ENCODE results near the gene PLEKHM3. TPM values are rescaled to one million over a fixed set of nuclear protein-coding genes. Genes with fewer than 3 reads are reported as not detected.

Gene PLEKHM3
- total RNA-seq, 1 donor from 2014 or later = 10.4 TPM

DNA sequence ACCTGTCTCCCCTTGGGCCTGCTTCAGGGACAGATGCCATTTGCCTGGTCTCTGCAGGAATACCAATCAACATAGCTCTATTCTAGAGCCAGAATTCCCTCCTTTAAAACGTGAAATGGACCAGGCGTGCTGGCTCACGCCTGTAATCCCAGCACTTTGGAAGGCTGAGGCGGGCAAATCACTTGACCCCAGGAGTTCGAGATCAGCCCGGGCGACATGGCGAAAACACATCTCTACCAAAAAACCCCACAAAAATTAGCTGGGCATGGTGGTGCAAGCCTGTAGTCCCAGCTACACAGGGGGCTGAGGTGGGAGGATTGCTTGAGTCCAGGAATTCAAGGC is 127.0 kb downstream of the PLEKHM3 start:
- DNase-seq (ENCODE audit: low spot score) = no peak
- TF ChIP-seq, protein P1, sequence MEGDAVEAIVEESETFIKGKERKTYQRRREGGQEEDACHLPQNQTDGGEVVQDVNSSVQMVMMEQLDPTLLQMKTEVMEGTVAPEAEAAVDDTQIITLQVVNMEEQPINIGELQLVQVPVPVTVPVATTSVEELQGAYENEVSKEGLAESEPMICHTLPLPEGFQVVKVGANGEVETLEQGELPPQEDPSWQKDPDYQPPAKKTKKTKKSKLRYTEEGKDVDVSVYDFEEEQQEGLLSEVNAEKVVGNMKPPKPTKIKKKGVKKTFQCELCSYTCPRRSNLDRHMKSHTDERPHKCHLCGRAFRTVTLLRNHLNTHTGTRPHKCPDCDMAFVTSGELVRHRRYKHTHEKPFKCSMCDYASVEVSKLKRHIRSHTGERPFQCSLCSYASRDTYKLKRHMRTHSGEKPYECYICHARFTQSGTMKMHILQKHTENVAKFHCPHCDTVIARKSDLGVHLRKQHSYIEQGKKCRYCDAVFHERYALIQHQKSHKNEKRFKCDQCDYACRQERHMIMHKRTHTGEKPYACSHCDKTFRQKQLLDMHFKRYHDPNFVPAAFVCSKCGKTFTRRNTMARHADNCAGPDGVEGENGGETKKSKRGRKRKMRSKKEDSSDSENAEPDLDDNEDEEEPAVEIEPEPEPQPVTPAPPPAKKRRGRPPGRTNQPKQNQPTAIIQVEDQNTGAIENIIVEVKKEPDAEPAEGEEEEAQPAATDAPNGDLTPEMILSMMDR (IDR thresholded peaks at IDR 0.05; ENCODE audit: unreplicated experiment) = no peak
- no peaks in the 10 kb centered on the region for H3K36me3 Mint-ChIP-seq (ENCODE audit: low read depth, unreplicated experiment)
- peaks cover 2% of the 10 kb centered on the region for H3K27me3 Mint-ChIP-seq (ENCODE audit: unreplicated experiment)
- H3K9me3 Mint-ChIP-seq (ENCODE audit: unreplicated experiment) = no peaks in the 10 kb centered on the region
- no peaks in the 10 kb centered on the region for H3K4me1 Mint-ChIP-seq (ENCODE audit: unreplicated experiment)
- H3K27ac Mint-ChIP-seq (ENCODE audit: unreplicated experiment) = no peak overlapping the region
- no peak overlapping the region for H3K4me3 Mint-ChIP-seq (ENCODE audit: unreplicated experiment)

DNA sequence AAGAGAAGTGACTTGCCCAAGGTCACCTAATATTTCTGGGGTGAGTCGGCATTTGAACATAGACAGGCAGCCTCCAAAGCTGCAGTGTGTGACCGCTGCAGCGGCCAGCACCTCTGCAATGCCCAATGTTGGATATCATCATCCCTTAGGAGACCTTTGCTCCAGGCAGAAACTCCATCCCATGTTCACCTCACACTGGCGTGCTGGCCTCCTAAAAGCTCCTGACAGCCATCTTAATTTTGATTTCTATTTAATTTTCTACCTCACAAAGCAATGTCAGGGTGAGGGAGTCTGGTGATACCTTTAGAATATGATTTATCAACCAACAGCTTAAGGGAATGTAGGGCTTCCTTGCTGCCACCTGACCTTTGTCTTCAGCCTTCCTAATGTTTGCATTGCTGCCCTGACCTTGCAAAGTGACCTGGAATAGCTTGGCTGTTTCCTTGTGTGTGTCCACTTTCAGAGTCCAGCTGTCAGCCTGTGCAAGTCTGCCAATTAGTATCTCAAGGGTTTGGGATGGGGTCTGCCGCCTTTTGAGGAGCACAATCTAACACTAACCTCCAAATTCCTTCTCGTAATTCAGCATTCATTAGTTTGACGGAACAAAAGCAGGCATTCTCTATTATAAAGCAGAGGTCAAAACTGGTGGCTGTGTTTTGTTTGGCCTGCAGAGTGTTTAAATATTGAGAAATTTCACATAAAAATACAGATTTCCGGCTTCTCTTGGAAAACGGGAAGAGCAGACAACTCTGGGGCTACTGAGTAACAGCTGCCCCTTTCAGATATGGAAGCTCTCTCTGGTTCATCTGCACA is 127.6 kb downstream of the PLEKHM3 start:
- Mint-ChIP-seq H3K4me3 (ENCODE audit: unreplicated experiment) (no peak overlapping the region), H3K27me3 (ENCODE audit: unreplicated experiment) (peaks cover 2% of the 10 kb centered on the region), H3K9me3 (ENCODE audit: unreplicated experiment) (no peaks in the 10 kb centered on the region), H3K4me1 (ENCODE audit: unreplicated experiment) (no peaks in the 10 kb centered on the region), H3K36me3 (ENCODE audit: low read depth, unreplicated experiment) (no peaks in the 10 kb centered on the region), H3K27ac (ENCODE audit: unreplicated experiment) (no peak overlapping the region)
- TF ChIP-seq, protein P1 (IDR thresholded peaks at IDR 0.05; ENCODE audit: unreplicated experiment) = no peak
- DNase-seq (ENCODE audit: low spot score) = no peak

DNA sequence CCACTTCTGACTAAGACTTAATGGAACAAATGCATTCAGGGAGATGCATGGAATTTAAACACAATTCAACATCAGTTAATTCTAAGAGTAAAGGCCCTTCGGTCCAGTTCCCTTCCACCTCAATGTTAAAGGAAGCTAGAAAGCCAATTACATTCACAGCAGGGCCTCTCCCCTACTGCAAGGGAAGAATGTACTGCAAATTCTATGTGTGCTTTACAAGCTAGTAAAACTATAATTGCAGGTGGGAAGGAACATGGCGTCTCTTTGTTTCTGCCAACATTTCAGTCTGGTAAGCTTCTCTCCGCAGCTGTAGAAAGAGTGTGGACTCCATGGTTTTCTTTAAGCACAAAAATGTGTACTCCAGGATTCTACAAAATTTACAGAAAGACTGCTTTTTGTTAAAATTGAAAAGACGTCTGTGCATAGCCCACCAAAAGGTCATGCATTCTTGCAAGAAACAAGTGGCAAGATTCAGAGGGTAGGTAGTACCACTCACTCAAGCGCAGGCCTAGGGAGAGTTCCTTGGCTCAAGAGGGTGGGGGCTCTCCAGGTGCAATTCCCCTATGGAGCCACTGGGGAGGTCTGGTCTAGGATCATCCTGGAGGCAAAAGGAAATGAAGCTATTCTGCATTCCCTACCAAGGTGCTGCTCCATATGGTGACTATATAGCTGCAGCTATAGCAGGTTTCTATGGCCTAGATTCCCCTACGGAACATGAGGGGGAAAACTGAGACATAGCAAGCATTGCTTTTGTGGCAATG is 128.6 kb downstream of the PLEKHM3 start:
- Mint-ChIP-seq H3K36me3 (ENCODE audit: low read depth, unreplicated experiment) (no peaks in the 10 kb centered on the region), H3K27ac (ENCODE audit: unreplicated experiment) (no peak overlapping the region), H3K4me1 (ENCODE audit: unreplicated experiment) (no peaks in the 10 kb centered on the region), H3K4me3 (ENCODE audit: unreplicated experiment) (no peak overlapping the region), H3K9me3 (ENCODE audit: unreplicated experiment) (no peaks in the 10 kb centered on the region), H3K27me3 (ENCODE audit: unreplicated experiment) (peaks cover 2% of the 10 kb centered on the region)
- DNase-seq (ENCODE audit: low spot score) = peak; percentile 10
- TF ChIP-seq, protein P1 (IDR thresholded peaks at IDR 0.05; ENCODE audit: unreplicated experiment) = no peak

- Mint-ChIP-seq H3K9me3 (ENCODE audit: unreplicated experiment) (no peaks in the 10 kb centered on the region), H3K36me3 (ENCODE audit: low read depth, unreplicated experiment) (no peaks in the 10 kb centered on the region), H3K4me3 (ENCODE audit: unreplicated experiment) (no peak overlapping the region), H3K27me3 (ENCODE audit: unreplicated experiment) (peaks cover 2% of the 10 kb centered on the region), H3K27ac (ENCODE audit: unreplicated experiment) (no peak overlapping the region), H3K4me1 (ENCODE audit: unreplicated experiment) (no peaks in the 10 kb centered on the region)
- TF ChIP-seq, protein P1 (IDR thresholded peaks at IDR 0.05; ENCODE audit: unreplicated experiment) = no peak
- DNase-seq (ENCODE audit: low spot score) = no peak
Observed at GRCh38 chr2:207895274-207895860, 130.0 kb downstream of the PLEKHM3 start.
